ENCODE measurements around the gene BPIFA3.

- TF ChIP-seq, protein P1, sequence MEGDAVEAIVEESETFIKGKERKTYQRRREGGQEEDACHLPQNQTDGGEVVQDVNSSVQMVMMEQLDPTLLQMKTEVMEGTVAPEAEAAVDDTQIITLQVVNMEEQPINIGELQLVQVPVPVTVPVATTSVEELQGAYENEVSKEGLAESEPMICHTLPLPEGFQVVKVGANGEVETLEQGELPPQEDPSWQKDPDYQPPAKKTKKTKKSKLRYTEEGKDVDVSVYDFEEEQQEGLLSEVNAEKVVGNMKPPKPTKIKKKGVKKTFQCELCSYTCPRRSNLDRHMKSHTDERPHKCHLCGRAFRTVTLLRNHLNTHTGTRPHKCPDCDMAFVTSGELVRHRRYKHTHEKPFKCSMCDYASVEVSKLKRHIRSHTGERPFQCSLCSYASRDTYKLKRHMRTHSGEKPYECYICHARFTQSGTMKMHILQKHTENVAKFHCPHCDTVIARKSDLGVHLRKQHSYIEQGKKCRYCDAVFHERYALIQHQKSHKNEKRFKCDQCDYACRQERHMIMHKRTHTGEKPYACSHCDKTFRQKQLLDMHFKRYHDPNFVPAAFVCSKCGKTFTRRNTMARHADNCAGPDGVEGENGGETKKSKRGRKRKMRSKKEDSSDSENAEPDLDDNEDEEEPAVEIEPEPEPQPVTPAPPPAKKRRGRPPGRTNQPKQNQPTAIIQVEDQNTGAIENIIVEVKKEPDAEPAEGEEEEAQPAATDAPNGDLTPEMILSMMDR (IDR thresholded peaks at IDR 0.05; ENCODE audit: borderline replicate concordance, extremely low read depth, low read length, poor library complexity, severe bottlenecking), result no peak
- TF ChIP-seq EZH2 (IDR thresholded peaks at IDR 0.05; ENCODE audit: borderline replicate concordance, low read depth, low read length, severe bottlenecking), result no peak
Observed at GRCh38 chr20:33175123-33175522, 42.0 kb upstream of the BPIFA3 start.
